ENCODE data around the gene DRD3.

DRD3 gene

DNA sequence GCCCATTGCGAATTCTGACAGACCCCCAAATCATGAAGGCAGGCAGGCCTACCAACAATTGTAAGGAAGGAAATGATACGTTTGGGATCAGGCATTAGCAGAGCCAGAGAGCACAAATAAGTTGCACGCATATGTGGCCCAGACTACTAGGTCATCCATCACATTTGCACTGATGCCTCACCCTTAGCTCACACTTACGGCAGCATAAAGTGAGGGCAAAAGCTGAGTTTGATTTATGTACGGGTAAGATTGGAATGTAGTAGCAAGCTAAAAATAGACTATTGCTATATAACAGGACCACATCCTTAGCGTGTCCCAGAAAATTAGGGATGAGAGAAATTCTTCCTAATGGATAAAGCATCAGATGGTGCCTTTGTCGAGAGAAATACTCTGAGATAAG, 63.7 kb downstream of the DRD3 start:
- DNase-seq, result no peak

DNA sequence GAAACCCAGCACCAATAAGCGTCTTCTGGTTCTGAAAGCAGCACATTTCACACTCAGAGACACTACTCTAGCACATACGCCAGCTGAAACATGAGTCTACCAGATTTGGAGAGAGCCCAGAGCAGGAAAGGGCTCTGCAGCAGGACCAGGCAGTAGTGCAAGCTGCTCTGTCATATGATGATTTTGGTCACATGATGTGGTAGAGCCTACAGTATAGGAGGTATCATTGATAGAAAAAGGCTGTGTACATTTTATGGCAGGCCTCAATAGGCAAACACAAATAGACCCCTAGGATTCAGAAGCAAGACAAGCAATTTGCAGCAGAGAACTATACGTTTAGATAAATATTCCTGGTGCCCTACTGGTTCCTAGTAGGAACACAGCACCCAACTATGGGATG, 64.1 kb downstream of the DRD3 start:
- no peak for DNase-seq

DNA sequence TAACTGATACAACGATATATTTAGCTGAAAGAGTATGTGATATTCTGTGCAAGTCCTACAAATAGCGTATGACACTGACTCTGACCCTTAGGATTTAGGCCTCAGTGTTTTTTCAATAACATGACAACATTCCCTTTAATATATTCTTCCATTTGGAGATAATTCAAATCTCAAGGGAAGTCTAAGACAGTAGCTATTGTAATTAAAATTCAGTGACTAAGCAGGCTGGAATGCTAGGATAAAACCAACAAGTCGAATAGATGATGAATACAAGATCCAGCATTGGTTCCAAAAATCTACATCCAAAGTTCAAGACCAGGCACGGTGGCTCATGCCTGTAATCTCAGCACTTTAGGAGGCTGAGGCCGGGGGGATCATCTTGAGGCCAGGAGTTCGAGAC, 66.2 kb downstream of the DRD3 start:
- DNase-seq, result no peak

DNA sequence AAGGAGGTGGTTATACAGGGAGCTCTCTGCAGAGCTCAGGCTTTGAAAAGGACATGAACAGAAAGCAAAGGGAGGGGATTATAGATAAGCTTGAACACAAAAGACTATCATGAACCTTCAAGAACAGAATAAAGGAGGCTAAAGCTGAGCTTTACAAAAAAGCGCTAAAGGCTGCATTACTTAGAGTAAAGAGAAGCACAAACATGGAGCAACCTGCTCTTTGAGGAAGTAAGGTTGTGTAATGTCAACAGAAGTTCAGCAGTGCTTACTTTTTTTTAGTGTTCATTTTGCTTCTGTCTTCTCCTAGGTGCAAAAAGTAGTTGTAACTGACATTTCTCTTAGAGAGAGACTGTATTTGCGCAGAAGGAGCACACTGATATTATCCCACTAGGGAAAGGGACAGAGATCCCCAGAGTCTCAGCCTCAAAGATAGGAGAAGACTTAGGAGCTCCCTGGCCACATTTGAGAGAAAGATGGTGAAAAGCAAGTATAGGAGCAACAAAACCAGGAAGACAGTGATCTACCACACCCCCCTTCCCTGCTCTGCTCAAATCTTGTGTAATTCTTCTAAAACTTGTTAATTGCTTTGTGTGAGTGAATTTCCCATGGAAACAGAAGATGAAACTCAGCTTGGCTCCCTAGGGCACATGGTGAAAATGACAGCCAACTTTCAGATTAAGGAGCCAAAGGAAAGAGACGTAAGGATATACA, 67.6 kb downstream of the DRD3 start:
- DNase-seq, result no peak

DNA sequence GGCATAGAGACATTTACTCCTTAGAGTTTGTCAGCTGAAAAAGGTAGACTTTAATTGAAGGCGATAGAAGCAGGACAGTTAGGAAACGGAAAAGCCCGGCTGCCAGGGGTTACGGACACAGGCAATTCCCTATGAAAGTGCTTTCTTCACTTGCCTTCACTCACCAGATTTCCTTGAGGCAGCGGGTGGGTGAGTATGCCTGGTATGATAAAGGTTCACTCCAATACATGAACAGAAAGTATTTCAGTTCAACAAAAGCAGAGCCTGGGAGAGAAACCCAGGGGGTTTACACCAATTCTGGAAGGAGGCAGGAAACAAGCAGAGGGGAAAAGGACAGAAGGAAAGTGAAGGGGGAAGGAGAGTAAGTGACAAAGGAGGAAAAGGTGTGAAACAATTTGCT, 68.4 kb downstream of the DRD3 start:
- DNase-seq, result no peak

DNA sequence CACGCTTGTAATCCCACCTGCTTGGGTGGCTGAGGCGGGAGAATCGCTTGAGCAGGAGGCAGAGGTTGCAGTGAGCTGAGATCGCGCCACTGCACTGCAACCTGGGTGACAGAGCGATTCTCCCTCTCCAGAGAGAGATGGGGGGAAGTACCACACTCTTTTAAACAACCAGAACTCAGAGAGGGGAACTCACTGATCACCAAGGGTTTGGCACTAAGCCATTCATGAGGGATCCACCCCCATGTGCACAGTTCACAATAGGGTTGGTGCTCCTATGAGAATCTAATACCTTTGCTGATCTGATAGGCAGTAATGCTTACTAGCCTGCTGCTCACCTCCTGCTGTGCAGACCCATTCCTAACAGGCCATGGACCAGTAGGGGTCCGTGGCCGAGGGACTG, 70.7 kb downstream of the DRD3 start:
- DNase-seq, result no peak

DNA sequence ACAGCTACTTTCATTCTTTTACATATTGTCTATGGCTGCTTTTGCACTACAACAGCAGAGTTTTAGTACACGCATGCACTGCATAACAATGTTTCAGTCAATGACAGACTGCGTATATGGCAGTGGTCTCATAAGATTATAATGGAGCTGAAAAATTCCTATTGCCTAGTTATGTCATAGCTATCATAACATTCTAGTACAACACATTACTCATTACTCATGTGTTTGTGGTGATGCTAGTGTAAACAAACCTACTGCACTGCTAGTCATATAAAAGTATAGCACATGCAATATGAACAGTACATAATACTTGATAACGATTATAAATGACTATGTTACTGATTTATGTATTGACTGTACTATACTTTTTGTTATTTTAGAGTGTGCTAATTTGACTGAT, 74.4 kb downstream of the DRD3 start:
- no peak for DNase-seq

DNA sequence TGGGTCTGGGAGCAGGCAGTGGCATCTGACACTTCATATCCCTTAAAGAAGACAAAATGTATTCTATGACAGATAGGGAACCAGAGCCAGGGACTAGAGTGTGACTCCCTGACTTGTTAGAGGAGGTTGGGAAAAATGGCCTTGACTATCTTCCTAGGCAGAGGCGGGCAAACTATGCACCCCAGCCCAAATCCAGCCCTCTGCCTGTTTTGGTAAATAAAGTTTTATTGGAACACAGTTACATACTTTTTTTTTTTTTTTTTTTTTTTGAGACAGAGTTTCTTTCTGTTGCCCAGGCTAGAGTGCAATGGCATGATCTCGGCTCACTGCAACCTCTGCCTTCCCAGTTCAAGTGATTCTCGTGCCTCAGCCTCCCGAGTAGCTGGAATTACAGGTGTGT, 75.0 kb downstream of the DRD3 start:
- DNase-seq, result no peak

DNA sequence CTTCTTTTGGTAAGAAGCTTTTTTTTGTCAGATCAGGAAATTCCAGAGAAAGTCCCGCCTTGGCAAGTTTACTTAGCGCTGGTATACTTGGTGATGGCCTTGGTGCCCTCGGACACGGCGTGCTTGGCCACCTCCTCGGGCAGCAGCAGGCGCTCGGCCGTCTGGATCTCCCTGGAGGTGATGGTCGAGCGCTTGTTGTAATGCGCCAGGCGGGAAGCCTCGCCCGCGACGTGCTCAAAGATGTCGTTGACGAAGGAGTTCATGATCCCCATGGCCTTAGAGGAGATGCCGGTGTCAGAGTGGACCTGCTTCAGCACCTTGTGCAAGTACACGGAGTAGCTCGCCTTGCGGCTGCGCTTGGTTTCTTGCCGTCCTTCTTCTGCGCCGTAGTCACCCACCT, 75.7 kb downstream of the DRD3 start:
- no peak for DNase-seq

DNA sequence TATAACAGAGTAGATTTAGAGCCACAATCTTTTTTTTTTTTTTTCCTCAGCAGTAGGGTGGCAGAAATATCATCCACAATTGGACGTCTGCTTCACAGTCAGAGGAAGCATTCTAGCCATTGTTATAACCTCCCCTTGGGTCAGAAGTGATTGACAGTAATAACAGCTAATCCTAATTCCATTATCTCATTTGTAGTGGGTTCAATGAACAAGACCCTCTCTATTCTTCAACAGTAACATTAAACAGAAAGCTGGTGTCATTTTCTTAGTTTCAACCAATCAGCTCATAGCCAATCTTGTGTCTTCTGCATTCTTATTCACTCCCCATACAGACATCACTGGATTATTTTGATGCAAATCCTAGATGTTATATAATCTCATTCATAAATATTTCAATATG, 77.8 kb downstream of the DRD3 start:
- no peak for DNase-seq

DNA sequence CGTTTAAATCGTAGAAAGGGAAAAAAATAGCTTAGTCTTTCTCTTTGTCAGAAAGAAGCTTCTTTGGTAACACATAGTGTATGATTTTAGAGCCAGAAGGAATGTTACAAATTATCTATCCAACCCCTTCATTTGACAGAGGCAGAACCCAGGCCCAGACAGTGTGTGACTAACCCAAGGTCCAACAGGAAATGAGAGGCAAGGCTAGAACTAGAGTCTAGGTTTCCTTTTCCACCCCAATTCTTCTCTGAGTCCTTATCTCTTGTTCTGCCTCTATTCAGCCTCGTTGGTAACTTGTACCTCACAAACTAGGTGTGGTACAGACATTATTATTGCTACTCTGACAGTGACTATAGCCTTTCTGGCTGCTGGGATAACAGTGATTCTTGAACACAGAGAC, 83.1 kb downstream of the DRD3 start:
- no peak for DNase-seq

DNA sequence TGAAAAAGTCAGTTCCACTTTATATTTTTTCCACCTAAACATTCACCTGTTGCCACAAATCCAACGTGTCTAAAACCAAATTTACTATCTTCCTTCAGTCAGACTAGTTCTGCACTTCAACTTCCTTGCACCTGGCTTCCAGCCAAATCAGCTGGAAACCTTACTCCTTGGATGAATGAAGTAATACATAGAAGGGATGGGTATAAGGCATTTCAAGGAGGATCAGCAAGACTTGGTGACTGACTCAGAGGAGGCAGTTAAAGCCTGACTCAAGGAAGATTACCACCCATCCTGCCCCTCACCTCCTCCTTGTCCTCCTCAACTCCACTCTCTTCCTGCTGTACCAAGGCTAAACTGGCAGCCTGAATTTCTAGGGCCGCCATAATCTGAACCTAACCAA, 85.3 kb downstream of the DRD3 start:
- no peak for DNase-seq

DNA sequence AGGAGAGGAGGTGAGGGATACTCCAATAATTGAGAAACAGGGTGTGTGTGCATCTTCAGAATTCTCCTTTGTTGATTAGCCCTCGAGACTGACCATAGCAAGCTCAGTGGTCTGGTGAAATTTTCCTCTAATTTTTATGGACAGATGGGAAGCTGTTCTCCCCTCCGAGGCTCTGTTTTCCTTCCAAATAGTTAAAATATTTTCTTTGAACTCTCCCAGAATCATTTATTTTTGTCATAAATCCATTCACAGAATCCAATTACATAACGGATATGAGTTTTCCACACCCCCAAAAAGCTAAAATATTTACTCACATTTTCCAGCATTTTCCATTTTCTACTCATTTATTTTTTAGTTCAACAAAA, 85.9 kb downstream of the DRD3 start:
- no peak for DNase-seq

DNA sequence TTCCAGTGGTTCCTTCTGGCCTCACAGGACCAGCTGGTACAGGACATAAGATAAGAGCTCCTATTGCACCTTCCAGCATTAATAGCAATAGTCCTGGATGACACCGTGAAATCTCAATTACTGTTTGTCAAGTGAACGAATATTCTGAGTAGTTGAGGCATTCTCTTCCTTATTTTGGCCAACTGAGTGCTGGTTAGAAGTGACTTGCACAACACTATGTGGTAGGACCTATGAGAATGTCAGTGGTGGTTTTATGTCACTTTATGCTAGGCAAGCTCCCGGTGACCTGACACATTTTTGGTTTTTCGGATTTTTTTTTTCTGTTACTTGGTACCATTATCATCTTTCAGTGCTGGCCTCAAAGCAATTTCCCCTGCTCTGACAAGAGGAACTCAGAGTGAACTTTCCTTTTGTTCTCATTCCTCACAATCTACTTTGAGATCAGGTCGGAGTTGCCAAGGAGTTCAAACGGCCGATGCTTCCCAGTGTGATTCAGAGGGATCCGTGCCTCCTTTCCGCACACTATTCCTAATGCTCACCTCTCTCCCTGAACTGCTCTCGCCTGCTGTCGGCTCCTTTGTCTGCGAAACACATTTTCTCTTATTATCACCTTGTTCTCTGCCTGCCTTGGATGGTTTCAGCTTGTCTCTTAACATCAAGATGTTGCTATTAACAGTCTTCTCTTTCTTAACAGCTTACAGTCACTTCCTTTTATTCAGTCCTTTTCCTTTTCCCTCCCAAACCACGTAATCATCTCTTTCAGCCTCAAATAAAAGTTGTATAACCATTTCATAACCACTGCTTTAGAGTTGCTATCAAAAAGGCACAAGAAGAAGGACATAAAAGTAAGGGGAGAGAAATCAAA, 86.5 kb downstream of the DRD3 start:
- no peak for DNase-seq

DNA sequence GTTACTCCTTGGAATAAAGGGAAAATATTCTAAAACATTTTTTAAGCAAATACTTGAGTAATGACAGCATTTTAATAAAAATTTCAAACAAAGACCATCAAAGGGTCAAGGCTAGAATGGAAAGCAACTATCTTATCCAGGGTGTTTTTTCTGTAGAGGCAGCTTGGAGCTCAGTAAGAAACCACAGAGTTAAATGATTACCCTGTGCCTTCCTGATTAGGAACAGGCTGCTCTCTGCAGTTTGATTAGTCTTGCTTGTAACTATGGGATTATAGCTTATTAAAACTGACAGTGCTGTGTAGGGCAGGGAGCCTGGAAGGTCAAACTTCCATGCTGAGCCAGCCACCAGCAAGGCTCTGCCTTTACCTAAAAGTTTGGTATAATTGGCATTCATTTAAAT, 89.2 kb downstream of the DRD3 start:
- DNase-seq, result no peak

DNA sequence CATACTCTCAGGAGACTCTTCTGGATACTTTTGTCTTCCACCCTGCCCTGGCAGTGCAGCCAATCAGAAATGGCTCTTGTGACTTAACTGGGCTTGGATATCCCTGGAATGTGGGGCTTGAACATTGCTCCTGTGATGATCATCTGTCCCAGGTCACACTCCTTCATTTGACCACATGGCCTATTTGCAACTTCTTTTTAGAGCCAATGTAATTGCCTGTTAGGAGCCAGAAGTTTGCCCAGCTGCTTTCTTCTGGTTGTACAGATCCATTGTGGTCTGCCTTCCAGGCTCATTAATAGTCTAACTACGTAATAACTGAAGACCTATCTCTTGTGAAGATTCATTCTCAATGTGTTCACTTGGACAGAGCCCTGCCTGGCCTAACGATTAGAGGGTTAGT, 92.5 kb downstream of the DRD3 start:
- no peak for DNase-seq

DNA sequence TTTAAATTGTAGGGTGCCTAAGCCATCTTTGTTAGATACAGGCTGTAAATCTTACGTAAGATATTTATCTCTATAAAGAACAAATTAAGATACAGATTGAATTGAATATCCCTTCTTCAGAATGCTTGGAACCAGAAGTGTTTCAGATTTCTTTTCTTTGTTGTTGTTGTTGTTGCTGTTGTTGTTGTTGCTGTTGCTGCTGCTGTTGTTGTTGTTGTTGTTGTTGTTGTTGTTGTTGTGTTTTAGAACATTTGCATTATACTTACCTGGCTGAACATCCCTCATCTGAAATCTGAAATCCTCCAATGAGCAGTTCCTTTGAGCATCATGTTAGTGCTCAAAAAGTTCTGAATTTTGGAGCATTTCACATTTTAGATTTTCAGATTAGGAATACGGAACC, 95.7 kb downstream of the DRD3 start:
- no peak for DNase-seq

DNA sequence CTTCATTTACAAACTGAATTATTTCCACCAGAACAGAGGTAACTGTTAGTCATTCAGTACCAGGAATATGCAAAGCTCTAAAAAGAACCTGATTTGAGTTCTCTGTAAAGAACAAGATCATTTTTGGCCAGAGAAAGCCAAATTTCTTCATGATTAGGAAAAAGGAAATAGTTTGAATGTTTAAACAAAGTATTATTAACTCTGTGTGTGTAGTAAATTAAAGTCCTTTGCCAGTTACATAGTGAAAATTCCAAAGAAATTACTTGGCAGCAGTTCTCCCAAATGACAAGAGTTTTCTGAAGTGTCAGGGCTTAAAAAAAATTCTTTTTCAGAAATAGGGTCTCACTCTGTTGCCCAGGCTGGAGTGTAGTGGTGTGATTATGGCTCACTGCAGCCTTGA, 97.8 kb downstream of the DRD3 start:
- DNase-seq, result no peak

DNA sequence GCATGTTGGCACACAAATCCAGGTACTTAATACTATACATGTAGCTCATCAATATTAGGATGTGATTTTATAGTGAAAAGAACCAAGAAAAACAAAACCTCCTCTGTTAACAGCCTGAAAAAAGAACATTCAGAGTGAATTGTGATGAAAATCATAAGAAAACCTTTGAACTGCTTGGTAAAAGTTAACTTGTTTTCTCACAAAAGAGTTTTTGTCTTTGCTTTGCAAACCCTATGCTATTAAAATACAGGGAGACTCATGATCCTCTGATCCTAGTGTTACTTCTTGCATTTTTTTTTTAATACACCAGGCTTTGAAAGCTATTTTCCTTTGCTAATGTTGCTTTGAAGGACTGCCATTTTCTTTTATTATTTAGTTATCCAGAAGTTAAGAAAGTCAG, 98.7 kb downstream of the DRD3 start:
- no peak for DNase-seq

DNA sequence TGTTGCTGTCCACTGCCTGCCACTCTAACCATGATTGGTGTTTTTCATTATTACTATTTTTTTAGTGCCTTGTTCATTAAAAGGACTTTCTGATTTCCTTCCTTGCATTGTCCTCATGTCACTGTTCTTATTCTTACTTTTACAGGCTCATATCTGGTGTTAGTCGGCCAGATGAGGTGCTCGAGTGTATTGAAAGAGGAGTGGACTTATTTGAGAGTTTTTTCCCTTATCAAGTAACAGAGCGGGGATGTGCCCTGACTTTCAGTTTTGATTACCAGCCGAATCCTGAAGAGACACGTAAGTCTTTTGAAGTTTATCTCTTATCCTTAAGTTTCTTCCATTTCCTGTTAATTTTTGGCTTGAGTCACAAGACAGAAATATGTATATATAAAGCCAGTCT, 99.1 kb downstream of the DRD3 start:
- no peak for DNase-seq

DNA sequence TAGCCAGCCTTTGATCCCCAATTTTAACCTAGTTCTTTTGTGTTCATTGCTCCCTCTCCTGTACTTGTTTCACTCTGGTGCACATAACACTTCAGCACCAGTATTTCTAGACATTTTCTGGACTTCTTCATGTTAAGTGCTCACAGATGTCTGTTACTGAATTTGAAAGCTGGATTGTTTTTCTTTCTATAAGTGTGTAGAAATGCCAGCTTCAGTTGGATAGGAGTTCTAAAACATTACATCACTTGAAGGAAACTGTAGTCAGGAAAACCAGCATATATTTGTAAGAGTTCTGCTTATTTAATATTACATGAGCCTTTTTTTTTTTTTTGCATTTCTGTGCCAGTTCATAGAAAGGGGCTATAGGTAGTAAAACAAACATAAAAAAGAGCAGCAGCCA, 100.7 kb downstream of the DRD3 start:
- no peak for DNase-seq

Data from NCI-H774 (cell line).